OCI-LY1 (cell line): ENCODE data around the gene SYNE1.

Experiments
- H2AFZ ChIP-seq: fragments of 200-600 bp; sonication (generic), shearing (Covaris generic); 2 replicates; pipeline ENCODE4 v1.6.0; 2014; ENCODE audit warnings: antibody characterized with exemption, mild to moderate bottlenecking, low read length
- H3F3A ChIP-seq: fragments of 200-600 bp; sonication (generic), shearing (Covaris generic); 2 replicates; pipeline ENCODE4 v1.6.0; 2014; ENCODE audit warnings: mild to moderate bottlenecking, antibody characterized with exemption, low read length, moderate library complexity; ENCODE audit not compliant: insufficient read depth
- H3K27ac ChIP-seq: fragments of 200-600 bp; sonication (generic); 2 replicates; pipeline ENCODE4 v1.5.1; 2014; ENCODE audit warnings: low read length, mixed run types, mild to moderate bottlenecking, low read depth; ENCODE audit not compliant: poor library complexity, severe bottlenecking
- H3K27me3 ChIP-seq: fragments of 200-600 bp; sonication (generic); 2 replicates; pipeline ENCODE4 v1.6.0; 2014; ENCODE audit warnings: antibody characterized with exemption, mild to moderate bottlenecking, low read length, moderate library complexity; ENCODE audit not compliant: insufficient read depth
- H3K36me3 ChIP-seq: fragments of 200-600 bp; sonication (generic); 2 replicates; pipeline ENCODE4 v1.6.1; 2014; ENCODE audit warnings: mild to moderate bottlenecking, antibody characterized with exemption, low read length, moderate library complexity, mixed read lengths; ENCODE audit not compliant: insufficient read depth
- H3K4me1 ChIP-seq: fragments of 200-600 bp; sonication (generic); 2 replicates; pipeline ENCODE4 v1.5.1; 2014; ENCODE audit warnings: mild to moderate bottlenecking, low read length, moderate library complexity; ENCODE audit not compliant: insufficient read depth, severe bottlenecking
- H3K4me2 ChIP-seq: fragments of 200-600 bp; sonication (generic), shearing (Covaris generic); 2 replicates; pipeline ENCODE4 v1.6.1; 2014; ENCODE audit warnings: low read length
- H3K4me3 ChIP-seq: fragments of 200-600 bp; sonication (generic); 2 replicates; pipeline ENCODE4 v1.5.1; 2014; ENCODE audit warnings: low read length, low read depth, mild to moderate bottlenecking, mixed read lengths; ENCODE audit not compliant: poor library complexity, severe bottlenecking
- H3K79me2 ChIP-seq: fragments of 200-600 bp; shearing (Covaris generic); 2 replicates; pipeline ENCODE4 v1.6.1; 2016; ENCODE audit warnings: mixed run types, low read length, mixed read lengths; ENCODE audit not compliant: insufficient read depth
- H3K9ac ChIP-seq: fragments of 200-600 bp; sonication (generic), shearing (Covaris generic); 2 replicates; pipeline ENCODE4 v1.6.1; 2014; ENCODE audit warnings: mild to moderate bottlenecking, low read length, mixed read lengths
- H3K9me2 ChIP-seq: fragments of 200-600 bp; sonication (generic), shearing (Covaris generic); 2 replicates; pipeline ENCODE4 v1.6.1; 2014; ENCODE audit warnings: low read depth, mild to moderate bottlenecking, low read length, mixed read lengths
- H3K9me3 ChIP-seq: fragments of 200-600 bp; shearing (Covaris generic); 2 replicates; pipeline ENCODE4 v1.6.1; 2014; ENCODE audit warnings: low read length, mixed read lengths
- H4K20me1 ChIP-seq: fragments of 200-600 bp; sonication (generic), shearing (Covaris generic); 2 replicates; pipeline ENCODE4 v1.6.0; 2016; ENCODE audit warnings: mild to moderate bottlenecking, low read length; ENCODE audit not compliant: insufficient read depth
- CTCF ChIP-seq: fragments of 200-600 bp; sonication (generic), shearing (Covaris generic); IDR thresholded peaks from 2 replicates; pipeline ENCODE4 v1.5.1; 2017; ENCODE audit warnings: mild to moderate bottlenecking, antibody characterized with exemption, low read length, moderate library complexity, mixed read lengths
- EZH2 ChIP-seq: fragments of 200-600 bp; sonication (generic), shearing (Covaris generic); IDR thresholded peaks from 2 replicates; pipeline ENCODE4 v1.8.0; 2017; ENCODE audit warnings: borderline replicate concordance, mixed run types, mild to moderate bottlenecking, antibody characterized with exemption, low read length, moderate library complexity, mixed read lengths

Gene SYNE1

GRCh38 chr6:152605941-152606340, 31.2 kb downstream of the SYNE1 start:
- no peak overlapping the region for H3K27ac ChIP-seq
- H3F3A ChIP-seq = no peaks in the 10 kb centered on the region
- H3K9me3 ChIP-seq = no peaks in the 10 kb centered on the region
- H3K4me1 ChIP-seq = no peaks in the 10 kb centered on the region
- no peak overlapping the region for H3K9ac ChIP-seq
- no peaks in the 10 kb centered on the region for H3K36me3 ChIP-seq
- no peaks in the 10 kb centered on the region for H3K27me3 ChIP-seq
- no peak overlapping the region for H3K4me3 ChIP-seq
- no peaks in the 10 kb centered on the region for H4K20me1 ChIP-seq
- no peaks in the 10 kb centered on the region for H3K79me2 ChIP-seq
- no peak overlapping the region for H2AFZ ChIP-seq
- H3K4me2 ChIP-seq = no peak overlapping the region
- TF ChIP-seq EZH2 (no peak), CTCF (no peak)
- H3K9me2 ChIP-seq = no peaks in the 10 kb centered on the region

GRCh38 chr6:152605342-152605741, 31.8 kb downstream of the SYNE1 start:
- Histone ChIP-seq H3K4me3 (no peak overlapping the region), H3K9ac (no peak overlapping the region), H3K79me2 (no peaks in the 10 kb centered on the region), H3K4me1 (no peaks in the 10 kb centered on the region), H4K20me1 (no peaks in the 10 kb centered on the region), H3K4me2 (no peak overlapping the region), H3K9me2 (no peaks in the 10 kb centered on the region), H3K27me3 (no peaks in the 10 kb centered on the region), H3F3A (no peaks in the 10 kb centered on the region), H3K9me3 (no peaks in the 10 kb centered on the region), H3K36me3 (no peaks in the 10 kb centered on the region), H3K27ac (no peak overlapping the region), H2AFZ (no peak overlapping the region)
- no peak for TF ChIP-seq EZH2
- TF ChIP-seq CTCF = no peak

- no peaks in the 10 kb centered on the region for H3K9me3 ChIP-seq
- no peak overlapping the region for H2AFZ ChIP-seq
- no peak overlapping the region for H3K9ac ChIP-seq
- H3K27me3 ChIP-seq = no peaks in the 10 kb centered on the region
- no peaks in the 10 kb centered on the region for H3K79me2 ChIP-seq
- TF ChIP-seq EZH2 (no peak), CTCF (no peak)
- H3K4me3 ChIP-seq = no peak overlapping the region
- H3K9me2 ChIP-seq = no peaks in the 10 kb centered on the region
- H3F3A ChIP-seq = no peaks in the 10 kb centered on the region
- H3K4me1 ChIP-seq = no peaks in the 10 kb centered on the region
- H4K20me1 ChIP-seq = no peaks in the 10 kb centered on the region
- H3K4me2 ChIP-seq = no peak overlapping the region
- H3K27ac ChIP-seq = no peak overlapping the region
- no peaks in the 10 kb centered on the region for H3K36me3 ChIP-seq
Observed at GRCh38 chr6:152603911-152604310, 33.3 kb downstream of the SYNE1 start.
